ENCODE results near the gene GMEB2.
"Not testable (repeated sequence)": the region's sequence is repeated elsewhere in the genome, so short reads cannot be mapped to it uniquely, and the experiment has no call there.

GMEB2 gene, protein sequence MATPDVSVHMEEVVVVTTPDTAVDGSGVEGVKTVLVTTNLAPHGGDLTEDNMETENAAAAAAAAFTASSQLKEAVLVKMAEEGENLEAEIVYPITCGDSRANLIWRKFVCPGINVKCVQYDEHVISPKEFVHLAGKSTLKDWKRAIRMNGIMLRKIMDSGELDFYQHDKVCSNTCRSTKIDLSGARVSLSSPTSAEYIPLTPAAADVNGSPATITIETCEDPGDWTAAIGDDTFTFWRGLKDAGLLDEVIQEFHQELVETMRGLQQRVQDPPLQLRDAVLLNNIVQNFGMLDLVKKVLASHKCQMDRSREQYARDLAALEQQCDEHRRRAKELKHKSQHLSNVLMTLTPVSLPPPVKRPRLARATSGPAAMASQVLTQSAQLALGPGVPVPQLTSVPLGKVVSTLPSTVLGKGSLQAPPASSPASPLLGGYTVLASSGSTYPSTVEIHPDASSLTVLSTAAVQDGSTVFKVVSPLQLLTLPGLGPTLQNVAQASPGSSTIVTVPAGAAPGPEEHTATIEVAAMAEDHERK

DNA sequence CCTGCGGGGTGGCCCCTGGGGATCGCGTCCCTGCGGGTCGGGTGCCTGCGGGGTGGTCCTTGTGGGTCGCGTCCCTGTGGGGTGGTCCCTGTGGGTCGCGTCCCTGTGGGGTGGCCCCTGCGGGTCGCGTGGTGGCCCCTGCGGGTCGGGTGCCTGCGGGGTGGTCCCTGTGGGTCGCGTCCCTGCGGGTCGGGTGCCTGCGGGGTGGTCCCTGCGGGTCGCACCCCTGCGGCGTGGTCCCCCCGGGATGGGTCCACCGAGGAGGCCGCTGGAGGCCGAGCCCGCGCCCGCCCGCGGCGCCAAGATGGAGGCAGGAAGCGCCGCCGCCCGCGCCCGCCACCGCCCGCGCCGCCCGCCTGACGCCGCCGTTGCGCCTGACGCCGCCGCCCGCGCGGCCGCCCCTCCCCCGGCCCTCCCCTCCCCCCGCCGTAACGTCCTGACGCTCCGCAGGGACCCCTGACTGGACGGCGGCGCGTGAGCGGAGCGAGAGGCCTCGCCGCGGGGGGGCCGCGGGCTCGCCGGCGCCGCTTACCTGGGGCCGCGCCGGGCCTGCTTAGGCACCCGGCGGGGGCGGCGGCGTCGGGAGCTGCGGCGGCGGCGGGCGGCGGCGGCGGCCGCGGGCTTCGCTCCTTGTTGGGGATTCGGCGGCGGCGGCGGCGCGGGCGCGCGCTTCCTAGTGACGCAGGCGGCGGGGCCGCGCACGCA lies at the start of gene GMEB2:
Gene GMEB2, minus strand, starts transcription at position 678 of the 705 bp plus-strand sequence. CDS start 7,704 bp downstream, outside the sequence.
- peak; percentile 77 to 83 for DNase-seq

DNA sequence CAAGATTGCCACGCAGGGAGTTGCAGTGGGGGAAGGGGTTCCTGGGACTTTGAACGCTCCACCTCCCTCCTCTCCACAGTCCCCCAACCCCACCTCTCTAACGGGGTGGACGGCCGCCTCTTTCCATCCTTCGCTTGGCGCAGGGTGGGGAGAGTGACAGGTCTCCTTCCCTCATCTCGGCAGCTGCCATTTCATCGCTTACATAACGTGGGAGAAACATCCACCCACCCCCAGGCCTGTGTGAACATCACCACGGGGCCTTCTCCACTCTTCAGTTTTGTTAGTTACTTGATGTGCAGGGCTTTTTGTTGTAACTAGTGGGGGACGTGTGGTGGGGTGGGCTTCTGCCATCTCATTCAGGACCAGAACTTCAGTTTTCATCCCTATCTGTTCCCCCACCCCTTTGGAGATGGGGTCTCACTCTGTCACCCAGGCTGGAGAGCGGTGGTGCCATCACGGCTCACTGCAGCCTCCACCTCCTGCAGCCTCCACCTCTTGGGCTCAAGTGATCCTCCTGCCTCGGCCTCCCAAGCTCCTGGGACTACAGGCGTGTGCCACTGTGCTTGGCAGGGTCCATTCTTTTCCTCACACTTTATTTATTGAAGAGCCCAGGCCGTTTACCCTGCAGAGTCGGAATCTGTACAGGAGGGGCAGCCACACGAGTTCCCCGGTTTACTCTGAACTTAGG lies 48.9 kb upstream of the GMEB2 start:
- no peak for DNase-seq

DNA sequence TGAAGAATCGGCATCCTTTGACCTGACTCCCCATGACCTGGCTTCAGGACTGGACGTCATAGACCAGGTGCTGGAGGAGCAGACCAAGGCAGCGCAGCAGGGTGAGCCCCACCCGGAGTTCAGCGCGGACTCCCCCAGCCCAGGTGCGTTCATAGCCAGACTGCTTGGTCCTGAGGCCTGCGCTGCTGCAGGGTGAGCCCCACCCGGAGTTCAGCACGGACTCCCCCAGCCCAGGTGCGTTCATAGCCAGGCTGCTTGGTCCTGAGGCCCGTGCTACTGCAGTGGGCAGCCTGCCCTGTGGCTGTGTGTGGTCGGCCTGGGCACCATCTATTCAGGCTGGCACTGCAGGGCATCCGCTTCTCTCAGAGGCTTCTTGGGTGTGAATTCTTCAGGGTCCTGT lies 47.0 kb upstream of the GMEB2 start:
- no peak for DNase-seq

DNA sequence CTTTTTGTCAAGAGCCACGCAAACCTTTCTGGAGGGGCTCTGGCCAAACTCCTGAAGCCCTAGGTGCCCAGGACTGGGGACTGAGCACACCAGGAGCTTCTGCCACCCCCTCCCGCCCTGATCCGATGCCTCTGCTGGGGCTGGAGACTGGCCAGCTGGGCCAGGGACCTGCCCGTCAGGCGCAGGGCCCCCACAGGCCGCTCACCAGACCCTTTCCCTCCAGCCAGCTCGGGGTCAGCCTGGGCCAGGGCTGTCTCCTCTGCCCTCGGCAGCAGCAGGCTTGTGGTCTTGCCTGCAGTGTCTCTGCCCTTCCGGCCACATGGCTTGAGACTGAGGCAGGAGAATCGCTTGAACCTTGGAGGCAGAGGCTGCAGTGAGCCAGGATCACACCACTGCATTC lies 45.8 kb upstream of the GMEB2 start:
- DNase-seq, result no peak

DNA sequence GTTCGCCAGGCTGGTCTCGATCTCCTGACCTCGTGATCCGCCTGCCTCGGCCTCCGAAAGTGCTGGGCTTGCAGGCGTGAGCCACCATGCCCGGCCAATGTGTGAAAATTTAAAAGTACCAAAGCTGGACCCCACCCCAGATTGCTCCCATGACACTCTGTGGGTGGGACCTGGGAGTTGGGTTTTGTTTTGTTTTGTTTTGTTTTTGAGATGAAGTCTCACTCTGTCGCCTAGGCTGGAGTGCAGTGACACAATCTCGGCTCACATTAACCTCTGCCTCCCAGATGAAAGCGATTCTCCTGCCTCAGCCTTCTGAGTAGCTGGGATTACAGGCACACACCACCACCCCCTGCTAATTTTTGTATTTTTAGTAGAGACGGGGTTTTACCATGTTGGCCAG lies 44.8 kb upstream of the GMEB2 start:
- DNase-seq, result not testable (repeated sequence)

DNA sequence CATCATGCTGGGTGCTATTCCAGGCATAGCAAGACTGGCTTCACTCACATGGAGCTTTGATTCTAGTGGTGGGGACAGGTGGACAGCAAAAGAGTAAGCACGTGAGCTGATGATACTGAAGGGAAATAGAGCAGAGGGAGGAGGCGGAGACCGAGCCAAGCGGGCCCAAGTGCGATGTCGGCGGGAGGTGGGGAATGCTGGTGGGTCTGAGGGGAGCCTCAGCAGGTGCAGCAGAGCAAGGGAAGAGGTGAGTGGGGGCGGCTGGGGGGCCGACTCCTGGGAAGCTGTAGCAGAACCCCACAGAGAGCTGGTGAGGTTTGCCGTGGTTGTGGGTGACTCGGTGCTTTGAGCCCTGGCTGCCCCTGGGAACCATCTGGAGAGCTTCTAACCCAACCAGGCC lies 41.5 kb upstream of the GMEB2 start:
- no peak for DNase-seq

DNA sequence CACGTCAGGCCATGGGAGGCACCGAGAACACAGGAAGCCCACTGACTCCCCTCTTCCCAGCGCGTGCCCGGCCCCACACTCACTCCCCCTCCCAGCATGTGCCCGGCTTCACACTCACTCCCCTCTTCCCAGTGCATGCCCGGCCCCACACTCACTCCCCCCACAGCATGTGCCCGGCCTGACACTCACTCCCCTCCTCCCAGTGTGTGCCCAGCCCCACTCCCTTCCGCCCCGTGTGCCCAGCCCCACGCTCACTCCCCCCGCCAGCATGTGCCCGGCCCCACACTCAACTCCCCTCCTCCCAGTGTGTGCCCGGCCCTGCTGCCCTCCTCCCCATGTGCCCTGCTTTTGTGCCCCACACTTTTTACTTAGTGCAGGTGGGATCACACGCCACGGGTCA lies 41.0 kb upstream of the GMEB2 start:
- no peak for DNase-seq

DNA sequence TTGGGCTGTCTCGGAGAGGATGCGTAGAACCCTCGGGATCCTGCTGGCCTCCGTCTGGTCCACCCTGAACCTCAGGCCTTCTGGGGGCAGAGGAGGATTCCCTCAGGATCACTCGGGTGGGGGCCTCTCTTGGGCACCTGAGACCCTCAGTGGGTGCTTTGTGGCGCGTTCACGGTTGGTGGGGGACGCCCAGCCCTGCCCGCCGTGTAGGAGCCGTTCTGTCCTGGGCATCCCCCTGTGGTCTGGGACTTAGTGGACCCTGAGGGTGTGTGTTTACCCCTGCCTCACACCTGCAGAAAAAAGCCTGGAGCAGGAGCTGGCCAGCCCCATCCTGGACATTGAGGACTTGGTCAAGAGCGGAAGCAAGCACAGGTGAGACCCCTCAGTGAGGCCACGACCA lies 38.8 kb upstream of the GMEB2 start:
- DNase-seq, result no peak

DNA sequence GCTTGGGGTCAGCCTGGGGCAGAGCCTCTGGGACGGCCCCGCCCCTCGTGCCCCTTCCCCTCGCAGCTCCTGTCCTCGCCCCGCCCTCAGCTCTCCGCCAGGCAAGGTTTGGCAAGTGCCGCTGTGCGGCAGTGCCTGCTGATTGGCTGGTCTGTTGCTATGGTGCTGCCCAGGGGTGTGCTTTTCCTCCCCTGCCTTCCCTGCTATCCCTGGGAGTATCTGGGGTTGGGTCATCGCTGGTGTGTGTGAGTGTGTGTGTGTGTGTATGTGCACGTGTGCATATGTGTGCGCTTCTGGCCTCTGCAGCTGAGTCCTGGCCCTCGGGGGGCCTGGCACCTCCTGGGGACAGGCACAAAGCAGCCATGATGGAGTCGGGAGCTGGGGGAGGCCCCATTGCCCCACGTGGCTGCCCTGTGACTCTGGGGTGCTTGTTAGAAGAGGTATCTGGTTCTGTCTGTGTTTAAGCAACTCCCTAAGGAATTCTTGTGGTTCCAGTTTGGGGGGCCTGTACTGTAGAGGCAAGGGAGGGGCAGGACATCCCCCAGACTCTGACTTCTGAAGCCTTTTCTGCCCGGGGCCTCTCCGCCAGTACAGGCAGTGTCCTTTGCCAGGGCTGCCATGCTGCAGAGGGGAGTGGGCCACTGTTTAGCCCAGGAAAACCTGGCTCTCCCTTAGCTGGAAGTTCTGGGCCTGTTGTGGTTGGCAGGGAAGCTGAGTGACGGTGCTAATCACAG lies 38.1 kb upstream of the GMEB2 start:
- no peak for DNase-seq

DNA sequence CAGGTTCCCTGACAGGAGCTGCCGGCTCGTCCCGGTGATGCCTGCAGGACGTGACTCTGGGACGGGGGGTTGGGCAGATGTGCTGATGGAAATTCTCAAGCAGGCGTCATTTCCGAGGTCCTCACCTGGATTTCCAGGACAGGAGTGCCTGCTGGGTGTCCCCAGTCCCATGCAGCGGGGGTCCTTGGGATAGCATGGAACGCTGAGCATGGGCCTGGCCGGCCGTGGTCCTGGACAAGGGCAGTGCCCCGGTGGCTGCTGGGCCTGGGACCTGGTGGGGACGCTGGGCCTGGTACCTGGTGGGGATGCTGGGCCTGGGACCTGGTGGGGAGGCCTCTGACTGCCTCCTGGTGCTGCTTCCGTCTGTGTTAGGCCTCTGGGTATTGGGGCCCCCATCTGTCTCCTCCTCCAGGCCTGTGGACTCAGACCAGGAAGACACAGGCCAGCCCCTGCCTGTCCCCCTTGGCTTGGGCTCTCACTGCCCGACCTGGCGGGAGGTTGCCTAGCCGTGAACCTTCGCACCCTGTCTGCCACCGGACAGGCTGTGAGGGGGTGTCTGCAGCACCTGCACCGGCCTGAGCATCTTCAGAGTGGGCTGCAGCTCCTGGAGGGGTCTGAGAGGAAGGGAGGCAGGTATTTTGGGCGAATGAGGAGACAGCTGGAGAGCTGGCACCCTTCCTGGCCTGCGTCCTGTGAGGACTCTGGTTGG lies 37.4 kb upstream of the GMEB2 start:
- no peak for DNase-seq

DNA sequence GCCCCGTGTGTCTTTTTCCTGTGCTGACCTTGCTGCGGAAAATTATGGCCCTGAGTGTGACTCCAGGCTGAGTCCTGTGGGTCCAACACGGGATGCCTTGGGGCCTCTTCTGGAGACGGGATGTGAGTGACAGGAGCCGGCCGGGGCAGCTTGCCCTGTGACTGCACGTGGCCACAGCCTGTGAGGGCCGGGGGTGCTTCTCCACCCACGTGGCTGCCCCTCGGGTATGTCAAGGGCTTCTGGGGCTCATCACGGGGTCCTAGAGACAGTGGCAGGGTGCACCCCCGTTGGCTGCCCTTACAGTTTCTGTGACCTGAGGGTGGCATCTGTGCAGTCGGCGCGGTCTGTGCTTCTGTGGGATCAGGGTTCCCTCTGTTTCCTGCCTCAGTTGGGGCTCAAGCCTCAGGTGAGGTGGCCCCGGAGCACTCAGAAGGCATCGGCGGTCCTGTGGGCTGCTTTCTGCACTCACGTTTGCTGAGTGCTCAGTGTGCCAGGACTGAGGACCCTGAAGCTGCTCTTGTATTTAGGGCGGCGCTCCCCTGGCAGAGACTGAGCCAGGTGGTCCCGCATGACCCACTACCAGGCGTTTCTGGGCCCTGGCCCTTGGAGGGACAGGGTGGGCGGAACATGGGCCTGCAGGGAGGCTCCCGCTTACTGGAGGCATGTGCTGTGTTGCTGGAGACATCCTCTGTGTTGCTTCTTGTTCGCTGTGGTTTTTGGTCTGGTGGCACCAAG lies 36.6 kb upstream of the GMEB2 start:
- no peak for DNase-seq

DNA sequence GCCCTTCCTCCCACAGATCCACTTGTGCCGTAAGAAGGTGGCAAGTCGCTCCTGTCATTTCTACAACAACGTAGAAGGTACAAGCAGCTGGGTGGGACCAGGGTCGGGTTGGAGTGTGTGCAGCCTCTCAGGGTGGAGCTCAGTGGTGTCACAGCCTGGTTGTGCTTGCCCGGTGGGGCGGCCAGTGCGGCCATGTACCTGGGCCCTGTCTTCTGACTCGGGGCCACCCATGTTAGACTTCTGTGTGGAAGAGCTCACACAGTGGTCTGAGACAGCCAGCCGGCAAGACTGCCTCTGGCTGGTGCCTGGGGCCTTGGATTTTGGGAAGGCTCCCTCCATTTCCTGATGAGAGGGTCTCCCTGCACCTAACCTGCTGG lies 35.9 kb upstream of the GMEB2 start:
- DNase-seq, result no peak

DNA sequence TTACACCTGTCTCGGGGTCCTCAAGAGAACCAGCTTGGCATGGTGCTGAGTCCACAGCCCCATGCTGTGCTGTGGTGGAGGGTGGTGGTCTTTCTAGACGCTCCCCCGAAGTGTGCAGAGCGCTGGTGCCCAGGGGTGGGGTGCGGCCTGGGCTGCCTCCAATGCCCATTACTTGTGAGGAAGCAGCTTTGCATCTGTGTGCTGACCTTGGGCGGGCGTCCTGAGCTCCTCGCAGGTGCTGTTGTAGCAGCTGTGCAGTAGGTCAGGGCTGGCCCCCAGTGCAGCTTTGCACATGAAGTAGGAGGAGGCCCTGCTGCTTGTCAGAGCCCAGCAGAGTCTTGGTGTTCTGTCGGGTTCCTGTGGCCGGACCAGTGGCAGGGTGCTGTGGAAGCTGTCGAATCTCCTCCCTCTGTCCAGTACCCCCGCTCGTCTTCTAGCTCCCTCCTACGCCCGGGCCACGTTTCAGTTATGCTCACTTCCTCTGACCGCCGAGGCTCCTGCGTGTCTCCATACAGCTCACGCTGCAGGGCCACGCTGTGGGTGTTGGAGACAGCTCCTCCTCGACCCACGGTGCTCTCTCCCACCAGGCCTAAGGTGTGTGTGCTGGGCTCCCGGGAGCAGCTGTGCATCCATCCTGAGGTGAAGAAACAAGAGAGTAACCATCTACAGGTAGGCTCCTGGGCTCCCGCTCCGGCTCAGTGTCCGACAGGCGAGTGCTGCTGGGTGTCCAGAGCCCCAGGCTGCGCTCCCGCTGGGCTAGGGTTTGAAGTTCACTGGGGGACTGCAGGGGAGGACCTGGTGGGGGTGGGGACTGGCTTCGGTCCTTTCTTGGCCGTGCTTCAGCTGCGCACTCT lies 35.3 kb upstream of the GMEB2 start:
- DNase-seq, result no peak

DNA sequence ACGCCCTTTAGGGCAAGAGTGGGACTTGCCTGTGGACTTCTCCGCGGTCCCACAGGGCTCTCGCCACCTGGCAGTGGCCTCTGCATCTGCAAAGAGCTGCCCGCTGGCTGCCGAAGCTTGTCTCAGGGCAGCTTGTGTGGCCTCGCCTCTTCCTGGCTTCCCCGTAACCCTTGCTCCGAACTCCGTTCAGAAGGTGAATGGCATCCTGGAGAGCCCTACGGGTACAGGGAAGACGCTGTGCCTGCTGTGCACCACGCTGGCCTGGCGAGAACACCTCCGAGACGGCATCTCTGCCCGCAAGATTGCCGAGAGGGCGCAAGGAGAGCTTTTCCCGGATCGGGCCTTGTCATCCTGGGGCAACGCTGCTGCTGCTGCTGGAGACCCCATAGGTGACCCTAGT lies 34.2 kb upstream of the GMEB2 start:
- DNase-seq, result no peak

DNA sequence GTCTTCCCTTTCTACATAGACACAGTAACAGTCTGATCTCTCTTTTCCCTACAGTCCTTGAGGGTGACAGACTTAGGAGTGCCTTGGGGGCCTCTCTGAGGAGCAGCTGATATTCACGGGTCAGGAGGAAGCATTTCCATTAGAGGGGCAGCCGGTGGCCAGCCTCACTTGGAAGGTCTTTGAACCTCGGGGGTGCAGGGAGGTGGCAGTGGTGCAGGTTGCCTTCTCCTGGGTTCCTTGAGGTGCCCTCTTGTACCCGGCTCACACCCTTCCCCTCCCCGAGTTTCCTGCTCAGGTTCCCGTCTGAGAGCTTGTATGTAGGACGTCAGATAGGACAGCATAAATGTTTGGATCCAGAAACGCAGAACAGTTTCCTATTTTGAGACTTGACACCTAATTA lies 33.7 kb upstream of the GMEB2 start:
- DNase-seq, result no peak

DNA sequence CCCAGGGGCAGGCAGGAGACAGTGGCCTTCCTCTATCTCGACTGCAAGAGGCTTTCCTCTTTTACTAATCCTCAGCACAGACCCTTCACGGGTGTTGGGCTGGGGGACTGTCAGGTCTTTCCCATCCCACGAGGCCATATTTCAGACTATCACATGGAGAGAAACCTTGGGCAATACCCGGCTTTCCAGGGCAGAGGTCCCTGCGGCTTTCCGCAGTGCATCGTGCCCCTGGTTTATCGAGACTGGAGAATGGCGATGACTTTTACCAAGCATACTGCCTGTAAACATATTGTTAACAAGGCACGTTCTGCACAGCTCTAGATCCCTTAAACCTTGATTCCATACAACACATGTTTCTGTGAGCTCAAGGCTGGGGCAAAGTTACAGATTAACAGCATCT lies 33.3 kb upstream of the GMEB2 start:
- DNase-seq, result not testable (repeated sequence)

DNA sequence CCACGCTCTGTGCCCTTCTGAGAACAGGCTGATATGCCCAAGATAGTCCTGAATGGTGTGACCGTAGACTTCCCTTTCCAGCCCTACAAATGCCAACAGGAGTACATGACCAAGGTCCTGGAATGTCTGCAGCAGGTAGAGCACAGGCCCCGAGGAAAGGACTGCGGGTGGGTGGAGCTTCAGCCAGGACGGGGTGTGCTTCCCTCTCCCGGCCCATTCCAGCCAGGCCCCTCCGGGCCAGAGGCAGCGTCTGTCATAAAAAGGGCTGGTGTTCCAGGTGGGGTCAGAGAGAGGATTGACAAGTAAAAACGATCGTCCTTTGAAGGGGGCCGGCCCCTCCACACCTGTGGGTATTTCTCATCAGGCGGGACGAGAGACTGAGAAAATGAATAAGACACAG lies 32.5 kb upstream of the GMEB2 start:
- no peak for DNase-seq

DNA sequence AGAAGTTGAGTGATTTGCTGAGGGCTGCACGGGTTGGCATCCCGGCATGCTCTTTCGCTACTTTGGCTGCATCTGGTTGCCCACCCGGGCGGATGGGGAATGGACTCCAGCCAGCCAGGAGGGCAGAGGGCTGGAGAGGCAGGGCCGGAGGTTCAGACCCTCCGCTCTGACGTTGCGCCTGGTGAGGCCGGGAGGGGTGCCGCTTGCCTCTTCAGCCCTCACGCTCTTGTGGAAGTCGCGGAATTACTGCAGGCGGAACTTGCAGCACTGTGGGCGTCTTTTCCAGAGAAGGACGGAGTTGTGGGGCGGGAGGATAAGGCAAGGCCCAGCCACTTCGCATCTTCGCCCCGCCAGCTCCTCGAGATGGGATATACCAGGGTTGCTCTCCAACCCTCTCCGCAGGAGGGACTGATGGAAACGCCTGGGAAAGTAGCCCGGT lies 31.9 kb upstream of the GMEB2 start:
- no peak for DNase-seq

DNA sequence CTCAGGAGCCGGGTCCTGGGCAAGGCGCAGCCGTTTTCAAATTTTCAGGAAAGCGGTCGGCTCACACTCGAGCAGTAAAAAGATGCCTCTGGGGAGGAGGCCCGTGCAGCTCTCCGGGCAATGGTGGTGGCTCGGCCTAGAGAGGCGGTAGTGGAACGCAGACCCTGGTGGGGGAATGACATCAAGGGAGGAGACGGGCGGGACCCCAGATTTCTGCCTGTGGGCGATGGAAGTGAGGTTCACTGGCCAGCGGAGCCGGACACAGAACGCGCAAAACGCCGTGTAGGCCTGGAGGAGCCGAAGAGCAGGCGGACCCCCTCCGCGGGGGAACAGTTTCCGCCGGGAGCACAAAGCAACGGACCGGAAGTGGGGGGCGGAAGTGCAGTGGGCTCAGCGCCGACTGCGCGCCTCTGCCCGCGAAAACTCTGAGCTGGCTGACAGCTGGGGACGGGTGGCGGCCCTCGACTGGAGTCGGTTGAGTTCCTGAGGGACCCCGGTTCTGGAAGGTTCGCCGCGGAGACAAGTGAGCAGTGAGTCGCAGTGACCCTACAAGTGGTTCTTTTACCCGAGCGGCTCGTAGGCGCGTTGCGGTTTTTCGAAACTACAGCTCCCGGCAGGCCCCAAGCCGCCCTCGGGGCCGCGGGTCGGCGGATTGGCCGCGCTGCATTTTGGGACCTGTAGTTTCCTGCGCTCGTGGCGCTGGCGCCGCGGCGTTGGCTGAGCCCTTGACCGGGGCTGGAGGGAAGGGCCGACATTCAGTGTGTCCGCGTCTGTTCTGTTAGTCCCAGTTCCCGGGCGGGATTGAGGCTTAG lies 31.2 kb upstream of the GMEB2 start, which contains the start of gene RTEL1:
Gene RTEL1, plus strand, starts transcription at position 376 of the 812 bp plus-strand sequence. CDS start 1,091 bp downstream, outside the sequence.
- DNase-seq, result peak; percentile 79 to 90
